Myometrial cell (primary cell): ENCODE measurements around the gene KCNK10. TPM values are rescaled to one million over a fixed set of nuclear protein-coding genes. Genes with fewer than 3 reads are reported as not detected.

Experiments
- total RNA-seq: library from RNA; depleted of rRNA; stranded (reverse); fragments of >200 nt; gene quantifications from 2 replicates; pipeline ENCODE4 v1.2.3, GENCODE V29; 2015

The KCNK10 gene
- total RNA-seq = not detected in 2 replicates

GRCh38 chr14:88323086-88323522, at the start of gene KCNK10:
Gene KCNK10, minus strand, starts transcription at chr14:88323269. Its CDS starts 471 bp downstream, at chr14:88322798.

Other genes with a start within 250 kb of the KCNK10 start
- gene SPATA7, start 62.4 kb upstream of the KCNK10 start, total RNA-seq = 5.8 and 12.6 TPM in 2 replicates
- 5.2 and 10.1 TPM in 2 replicates for gene PTPN21, start 231.7 kb upstream of the KCNK10 start, total RNA-seq
- 34.6 and 46.1 TPM in 2 replicates for gene ZC3H14, start 239.8 kb upstream of the KCNK10 start, total RNA-seq